K562 (cell line): Measurements from ENCODE around the gene ERVW-1.

ENCODE experiments used
- ARID1B ChIP-seq: fragments of 450-650 bp; IDR thresholded peaks from 2 replicates; pipeline ENCODE4 v1.6.1; 2016; ENCODE audit warnings: antibody characterized with exemption, mild to moderate bottlenecking, inconsistent platforms
- CREB3L1 ChIP-seq: fragments of 450-650 bp; IDR thresholded peaks from 2 replicates; pipeline ENCODE4 v1.6.1; 2014; ENCODE audit warnings: low read depth, mild to moderate bottlenecking, moderate library complexity, borderline replicate concordance
- ELF4 ChIP-seq: fragments of 450-650 bp; formaldehyde crosslinking; IDR thresholded peaks from 2 replicates; pipeline ENCODE4 v1.4.0; 2022; ENCODE audit warnings: missing genetic modification characterization
- POU5F1 ChIP-seq: fragments of 150-350 bp; IDR thresholded peaks from 2 replicates; pipeline ENCODE4 v1.6.1; 2014; ENCODE audit warnings: borderline replicate concordance, low read length, low read depth, mild to moderate bottlenecking; ENCODE audit not compliant: partially characterized antibody
- SFPQ ChIP-seq: fragments of 200-400 bp; formaldehyde crosslinking; IDR thresholded peaks from 2 replicates; pipeline ENCODE4 v1.6.1; 2017; ENCODE audit warnings: mild to moderate bottlenecking, low read depth, low read length, moderate library complexity
- STAT5A ChIP-seq: IDR thresholded peaks from 2 replicates; pipeline ENCODE4 v1.6.1; 2012; ENCODE audit warnings: low read length, inconsistent platforms, borderline replicate concordance

GRCh38 chr7:92498557-92498956, 20.8 kb upstream of the ERVW-1 start:
- TF ChIP-seq SFPQ (no peak), ARID1B (no peak), ELF4 (CRISPR knock-in tag) (no peak), STAT5A (no peak), CREB3L1 (no peak), POU5F1 (no peak)
